ENCODE results near the gene ZMYND8. TPM values are rescaled to one million over a fixed set of nuclear protein-coding genes. Genes with fewer than 3 reads are reported as not detected.

Gene ZMYND8
- total RNA-seq, 2 experiments from 2014 or later: 33.0 to 34.3 TPM

GRCh38 chr20:47349365-47350180, 6.9 kb downstream of the ZMYND8 start:
- ATAC-seq (ENCODE audit: poor library complexity): no peak

GRCh38 chr20:47348539-47349142, 7.9 kb downstream of the ZMYND8 start:
- Mint-ChIP-seq H3K36me3 (ENCODE audit: low read depth) (peaks cover 21% of the 10 kb centered on the region), H3K27me3 (no peaks in the 10 kb centered on the region), H3K9me3 (no peaks in the 10 kb centered on the region), H3K4me3 (no peak overlapping the region), H3K4me1 (ENCODE audit: low read depth) (peaks cover 11% of the 10 kb centered on the region), H3K27ac (no peak overlapping the region)
- ChIA-PET POLR2A (interaction anchor here (1.0 kb wide), 1 partner anchor 10 kb away, joined by 3 read pairs; no protein-coding TSS in a partner anchor), CTCF (no interaction called here)
- no peaks in the 10 kb centered on the region for H3K9me3 ChIP-seq (ENCODE audit: control insufficient read depth in 1 of 2, insufficient read depth in 1 of 2, low read length in 2 of 2)
- intact Hi-C loops (cut with DNase I, micrococcal nuclease): no loop called here
- no peak overlapping the region for H3K4me3 ChIP-seq (ENCODE audit: low read length)
- peaks cover 54% of the 10 kb centered on the region for H3K4me1 ChIP-seq (ENCODE audit: insufficient read depth, low read length)
- no peaks in the 10 kb centered on the region for H3K27me3 ChIP-seq (ENCODE audit: control insufficient read depth in 1 of 2, insufficient read depth in 2 of 2, low read length in 2 of 2)
- no peak overlapping the region for H3K27ac ChIP-seq (ENCODE audit: low read depth in 1 of 2, low read length in 2 of 2)
- ATAC-seq (ENCODE audit: poor library complexity) (no peak), DNase-seq (no peak)
- no peak for TF ChIP-seq CTCF (IDR thresholded peaks at IDR 0.05)
- H3K36me3 ChIP-seq (ENCODE audit: insufficient read depth, low read length): peaks cover 48% of the 10 kb centered on the region

More at GRCh38 chr20:47349365-47350180, 6.9 kb downstream of the ZMYND8 start:
- H3K4me1 Mint-ChIP-seq (ENCODE audit: low read depth): peaks cover 4% of the 10 kb centered on the region
- no peaks in the 10 kb centered on the region for H3K27me3 ChIP-seq (ENCODE audit: control insufficient read depth in 1 of 2, insufficient read depth in 2 of 2, low read length in 2 of 2)
- TF ChIP-seq CTCF (IDR thresholded peaks at IDR 0.05): no peak
- H3K4me3 ChIP-seq (ENCODE audit: low read length): no peak overlapping the region
- H3K27me3 Mint-ChIP-seq: no peaks in the 10 kb centered on the region
- no peaks in the 10 kb centered on the region for H3K9me3 ChIP-seq (ENCODE audit: control insufficient read depth in 1 of 2, insufficient read depth in 1 of 2, low read length in 2 of 2)
- no peak overlapping the region for H3K4me3 Mint-ChIP-seq
- H3K36me3 ChIP-seq (ENCODE audit: insufficient read depth, low read length): peaks cover 45% of the 10 kb centered on the region
- CTCF ChIA-PET: interaction anchor here (0.7 to 3.0 kb wide), 3 partner anchors 32 to 153 kb away, joined by 3 to 13 read pairs (median 4); no protein-coding TSS in a partner anchor
- peaks cover 59% of the 10 kb centered on the region for H3K4me1 ChIP-seq (ENCODE audit: insufficient read depth, low read length)
- DNase-seq: no peak
- intact Hi-C loops (cut with DNase I, micrococcal nuclease): loop anchor here in 1 of 2 experiments (5.0 kb wide), 1 partner anchor 32 kb away; no protein-coding TSS in a partner anchor
- peaks cover 14% of the 10 kb centered on the region for H3K36me3 Mint-ChIP-seq (ENCODE audit: low read depth)
- no peak overlapping the region for H3K27ac Mint-ChIP-seq
- no peaks in the 10 kb centered on the region for H3K9me3 Mint-ChIP-seq
- POLR2A ChIA-PET: interaction anchor here (1.6 kb wide), 2 partner anchors 10 to 34 kb away, joined by 3 to 7 read pairs; no protein-coding TSS in a partner anchor
- H3K27ac ChIP-seq (ENCODE audit: low read depth in 1 of 2, low read length in 2 of 2): no peak overlapping the region

- Histone ChIP-seq H3K4me3 (ENCODE audit: low read length) (no peak overlapping the region), H3K36me3 (ENCODE audit: insufficient read depth, low read length) (peaks cover 48% of the 10 kb centered on the region), H3K4me1 (ENCODE audit: insufficient read depth, low read length) (peaks cover 51% of the 10 kb centered on the region), H3K9me3 (ENCODE audit: control insufficient read depth in 1 of 2, insufficient read depth in 1 of 2, low read length in 2 of 2) (no peaks in the 10 kb centered on the region), H3K27me3 (ENCODE audit: control insufficient read depth in 1 of 2, insufficient read depth in 2 of 2, low read length in 2 of 2) (no peaks in the 10 kb centered on the region), H3K27ac (ENCODE audit: low read depth in 1 of 2, low read length in 2 of 2) (no peak overlapping the region)
- DNase-seq: no peak
- H3K9me3 Mint-ChIP-seq: no peaks in the 10 kb centered on the region
- intact Hi-C loops (cut with DNase I, micrococcal nuclease): no loop called here
- H3K4me1 Mint-ChIP-seq (ENCODE audit: low read depth): peaks cover 18% of the 10 kb centered on the region
- TF ChIP-seq CTCF (IDR thresholded peaks at IDR 0.05): no peak
- H3K27ac Mint-ChIP-seq: no peak overlapping the region
- H3K27me3 Mint-ChIP-seq: no peaks in the 10 kb centered on the region
- POLR2A ChIA-PET: interaction anchor here (1.0 to 2.5 kb wide), 3 partner anchors 9 to 19 kb away, joined by 3 to 15 read pairs (median 4); partner anchors contain the start of gene ZMYND8
- CTCF ChIA-PET: interaction anchor here (0.5 to 1.1 kb wide), 3 partner anchors 14 to 273 kb away, joined by 3 read pairs; no protein-coding TSS in a partner anchor
- no peak for ATAC-seq (ENCODE audit: poor library complexity)
- H3K36me3 Mint-ChIP-seq (ENCODE audit: low read depth): peaks cover 27% of the 10 kb centered on the region
- peak overlapping the region; percentile 54 for H3K4me3 Mint-ChIP-seq
Observed at GRCh38 chr20:47347661-47348435, 8.7 kb downstream of the ZMYND8 start.
